Umbilical cord (tissue), 2 donors: ENCODE data around the gene COIL. TPM values are rescaled to one million over a fixed set of nuclear protein-coding genes. Genes with fewer than 3 reads are reported as not detected.
"Not testable (repeated sequence)": the region's sequence is repeated elsewhere in the genome, so short reads cannot be mapped to it uniquely, and the experiment has no call there.

Source experiments
- DNase-seq: peaks from one replicate; pipeline ENCODE4 v3.0.0-alpha.2; 2015; ENCODE audit warnings: low spot score
- total RNA-seq: library from RNA; depleted of rRNA; stranded (reverse); fragments of >200 nt; gene quantifications from one replicate; pipeline ENCODE4 v1.2.3, GENCODE V29; 2014; ENCODE audit warnings: low replicate concordance; ENCODE audit not compliant: insufficient read depth

Gene COIL, protein sequence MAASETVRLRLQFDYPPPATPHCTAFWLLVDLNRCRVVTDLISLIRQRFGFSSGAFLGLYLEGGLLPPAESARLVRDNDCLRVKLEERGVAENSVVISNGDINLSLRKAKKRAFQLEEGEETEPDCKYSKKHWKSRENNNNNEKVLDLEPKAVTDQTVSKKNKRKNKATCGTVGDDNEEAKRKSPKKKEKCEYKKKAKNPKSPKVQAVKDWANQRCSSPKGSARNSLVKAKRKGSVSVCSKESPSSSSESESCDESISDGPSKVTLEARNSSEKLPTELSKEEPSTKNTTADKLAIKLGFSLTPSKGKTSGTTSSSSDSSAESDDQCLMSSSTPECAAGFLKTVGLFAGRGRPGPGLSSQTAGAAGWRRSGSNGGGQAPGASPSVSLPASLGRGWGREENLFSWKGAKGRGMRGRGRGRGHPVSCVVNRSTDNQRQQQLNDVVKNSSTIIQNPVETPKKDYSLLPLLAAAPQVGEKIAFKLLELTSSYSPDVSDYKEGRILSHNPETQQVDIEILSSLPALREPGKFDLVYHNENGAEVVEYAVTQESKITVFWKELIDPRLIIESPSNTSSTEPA
- total RNA-seq: 7.5 TPM

DNA sequence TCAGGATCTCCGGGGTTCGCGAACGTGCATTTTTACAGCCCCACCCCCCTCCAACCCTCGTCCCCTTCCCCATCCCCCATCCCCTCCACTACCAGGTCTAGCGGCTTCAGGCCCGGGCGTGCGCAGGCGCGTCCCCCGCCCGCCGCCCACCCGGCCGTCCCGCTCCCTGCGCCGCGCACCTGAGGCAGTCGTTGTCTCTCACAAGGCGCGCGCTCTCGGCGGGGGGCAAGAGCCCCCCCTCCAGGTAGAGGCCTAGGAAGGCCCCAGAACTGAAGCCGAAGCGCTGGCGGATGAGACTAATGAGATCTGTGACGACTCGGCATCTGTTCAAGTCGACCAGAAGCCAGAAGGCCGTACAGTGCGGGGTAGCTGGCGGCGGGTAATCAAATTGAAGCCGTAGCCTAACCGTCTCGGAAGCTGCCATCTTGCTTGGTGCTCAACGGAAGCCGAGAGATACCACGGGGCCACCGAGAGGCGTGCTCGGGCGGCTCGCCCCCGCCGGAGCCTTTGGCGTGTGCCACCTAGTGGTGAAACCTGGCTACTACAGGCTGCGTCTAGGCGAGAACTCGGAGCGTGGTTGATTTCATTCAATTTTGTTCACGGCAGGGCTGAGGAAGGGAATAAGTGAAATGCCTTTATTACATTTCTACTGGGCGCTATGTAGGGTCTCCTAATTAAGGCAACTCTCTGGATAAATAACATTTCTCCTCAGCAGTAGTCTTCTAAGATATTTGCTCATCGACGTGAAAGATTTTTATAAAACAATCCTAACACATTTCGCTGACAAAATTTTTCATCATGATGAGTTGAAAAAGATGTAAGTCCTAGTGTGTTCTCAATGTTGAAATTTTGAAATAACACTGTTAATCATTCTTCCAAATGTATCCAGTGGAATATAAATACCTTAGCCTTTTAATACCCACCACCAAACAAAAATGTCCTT lies at the start of gene COIL:
TSS of gene COIL (minus strand) at position 455 of the 943 bp plus-strand sequence. CDS start at position 424, 31 bp downstream.
- DNase-seq: peak; percentile 92

DNA sequence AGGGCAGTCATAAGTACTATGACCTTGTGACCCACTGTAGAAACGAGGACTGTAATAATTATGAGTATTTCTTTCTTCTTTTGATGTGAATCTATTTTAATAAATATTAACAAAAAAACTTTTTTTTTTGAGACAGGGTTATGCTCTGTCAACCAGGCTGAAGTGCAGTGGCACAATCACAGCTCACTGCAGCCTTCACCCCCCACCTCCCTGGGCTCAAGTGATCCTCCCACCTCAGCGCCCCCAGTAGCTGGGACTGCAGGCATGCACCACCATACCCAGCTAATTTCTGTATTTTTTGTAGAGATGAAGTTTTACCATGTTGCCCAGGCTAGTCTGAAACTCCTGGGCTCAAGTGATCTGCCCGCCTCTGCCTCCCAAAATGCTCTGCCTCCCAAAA lies 49.6 kb upstream of the COIL start:
- no peak for DNase-seq

DNA sequence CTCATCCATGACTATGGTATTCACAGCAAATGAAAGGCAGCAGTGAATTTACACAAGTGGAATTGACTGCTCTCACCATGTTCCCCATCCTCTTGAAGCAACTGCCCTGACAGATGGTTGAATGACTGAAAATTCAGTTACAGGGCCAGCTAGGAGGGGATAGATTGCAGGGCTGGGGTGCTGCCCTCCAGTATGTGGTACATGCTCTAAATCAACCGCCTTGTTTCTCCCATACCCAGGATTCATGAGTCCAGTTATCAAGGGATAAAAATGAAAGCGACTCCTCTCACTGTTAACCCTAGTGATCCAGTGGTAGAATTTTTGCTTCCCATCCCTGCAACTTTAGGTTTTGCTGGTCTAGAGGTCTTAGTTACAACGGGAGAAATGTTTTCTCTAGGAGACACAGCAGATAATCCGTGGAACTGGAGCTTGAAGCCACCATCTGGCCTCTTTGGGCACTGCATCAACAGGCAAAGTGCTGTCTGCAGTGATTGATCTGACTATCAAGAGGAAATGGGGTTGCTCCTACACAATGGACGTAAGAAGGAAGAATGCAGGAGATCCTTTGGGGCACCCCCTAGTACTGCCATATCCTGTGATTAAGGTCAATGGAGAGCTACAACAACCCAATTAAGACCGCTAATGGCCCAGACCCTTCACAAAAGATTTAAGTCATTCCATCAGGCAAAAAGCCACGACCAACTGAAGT lies 49.0 kb upstream of the COIL start:
- DNase-seq: peak; percentile 38

DNA sequence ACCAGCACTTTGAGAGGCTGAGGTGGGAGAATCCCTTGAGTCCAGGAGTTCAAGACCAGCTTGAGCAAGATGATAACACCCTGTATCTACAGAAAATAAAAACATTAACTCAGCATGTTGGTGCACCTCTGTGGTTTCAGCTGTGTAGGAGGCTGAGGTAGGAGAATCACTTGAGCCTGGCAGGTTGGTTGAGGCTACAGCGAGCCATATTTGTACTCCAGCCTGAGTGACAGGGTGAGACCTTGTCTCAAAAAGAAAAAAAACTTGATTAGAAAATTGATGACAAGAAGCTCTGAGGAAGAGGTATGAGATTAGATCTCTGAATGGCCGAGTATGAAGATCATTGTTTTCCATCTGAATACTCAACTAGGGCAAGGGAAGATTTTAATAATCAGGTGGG lies 48.1 kb upstream of the COIL start:
- DNase-seq: no peak

DNA sequence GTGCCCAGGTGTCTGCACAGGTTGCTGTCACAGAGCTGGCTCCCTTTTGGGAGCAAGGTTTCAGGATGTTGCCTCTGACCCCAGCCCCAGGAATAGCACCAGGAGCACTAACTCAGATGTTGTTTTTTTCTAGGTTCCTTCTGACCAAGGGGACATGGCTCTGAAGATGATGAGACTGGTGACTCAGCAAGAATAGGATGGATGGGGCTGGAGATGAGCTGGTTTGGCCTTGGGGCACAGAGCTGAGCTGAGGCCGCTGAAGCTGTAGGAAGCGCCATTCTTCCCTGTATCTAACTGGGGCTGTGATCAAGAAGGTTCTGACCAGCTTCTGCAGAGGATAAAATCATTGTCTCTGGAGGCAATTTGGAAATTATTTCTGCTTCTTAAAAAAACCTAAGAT lies 45.2 kb upstream of the COIL start:
- no peak for DNase-seq

DNA sequence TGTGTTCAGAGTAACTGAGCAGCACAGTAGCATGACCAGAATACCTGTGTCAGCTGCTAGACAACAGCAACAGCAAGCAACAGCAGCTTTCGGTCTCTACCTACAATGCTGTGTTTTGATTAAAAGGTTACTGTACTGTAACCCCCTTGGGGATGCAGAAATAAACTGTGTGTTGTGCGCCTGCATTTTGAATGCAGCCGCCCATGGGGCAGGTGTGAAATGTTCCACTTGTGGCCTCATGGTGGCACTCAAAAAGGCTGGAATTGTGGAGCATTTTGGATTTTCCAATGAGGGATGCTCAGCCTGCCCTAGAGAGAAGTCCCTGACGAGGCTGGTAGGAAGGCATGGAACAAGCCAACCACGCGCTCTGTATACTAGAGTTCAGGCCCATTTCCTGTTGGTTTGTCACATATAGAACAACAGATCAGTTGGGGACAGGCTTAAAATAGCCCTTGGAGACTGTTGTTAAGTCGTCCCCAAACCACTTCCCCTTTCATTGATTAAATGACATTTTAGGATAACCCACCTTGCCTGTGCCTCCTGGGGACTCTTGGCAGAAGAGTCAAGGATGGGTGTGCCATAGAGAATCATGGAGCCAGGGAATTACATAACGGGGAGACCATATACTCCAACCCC lies 44.2 kb upstream of the COIL start:
- DNase-seq: no peak

DNA sequence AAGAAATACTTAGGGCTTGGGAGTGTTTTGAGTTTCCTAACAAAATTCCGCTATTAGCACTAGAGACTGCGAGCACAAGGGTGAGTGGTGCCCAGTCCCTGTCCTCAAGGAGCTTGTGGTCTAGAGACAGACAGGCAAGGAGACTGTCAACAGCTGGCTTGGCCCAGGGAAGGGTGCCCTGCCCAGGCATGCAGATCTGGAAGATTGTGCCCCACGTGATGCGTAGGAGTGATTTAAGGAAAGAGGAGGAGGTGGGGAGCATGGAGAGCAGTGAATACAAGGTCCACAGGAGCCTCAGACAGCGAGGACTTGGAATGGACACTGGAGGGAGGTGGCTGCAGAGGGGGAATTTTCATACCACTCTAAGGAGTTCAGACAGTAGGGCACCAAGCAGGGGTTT lies 42.1 kb upstream of the COIL start:
- DNase-seq: no peak

DNA sequence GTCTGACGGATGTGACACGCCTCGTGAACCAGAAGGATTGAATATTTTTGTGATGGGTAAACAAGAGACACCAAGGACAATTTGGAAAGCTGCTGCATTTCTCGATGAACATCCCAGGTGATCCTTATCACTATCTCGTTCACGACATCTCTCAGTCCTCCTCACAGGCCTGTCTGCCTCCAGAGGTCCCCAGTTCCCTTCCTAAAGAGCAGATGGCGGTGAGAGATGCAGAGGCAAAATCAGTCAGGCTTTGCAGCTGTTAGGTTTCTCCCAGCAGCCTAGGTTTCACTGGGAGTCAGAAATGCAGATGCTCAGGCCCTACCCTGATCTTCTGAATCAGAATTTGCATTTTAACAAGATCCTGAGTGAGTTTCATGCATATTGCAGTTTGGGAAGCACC lies 40.7 kb upstream of the COIL start:
- no peak for DNase-seq

DNA sequence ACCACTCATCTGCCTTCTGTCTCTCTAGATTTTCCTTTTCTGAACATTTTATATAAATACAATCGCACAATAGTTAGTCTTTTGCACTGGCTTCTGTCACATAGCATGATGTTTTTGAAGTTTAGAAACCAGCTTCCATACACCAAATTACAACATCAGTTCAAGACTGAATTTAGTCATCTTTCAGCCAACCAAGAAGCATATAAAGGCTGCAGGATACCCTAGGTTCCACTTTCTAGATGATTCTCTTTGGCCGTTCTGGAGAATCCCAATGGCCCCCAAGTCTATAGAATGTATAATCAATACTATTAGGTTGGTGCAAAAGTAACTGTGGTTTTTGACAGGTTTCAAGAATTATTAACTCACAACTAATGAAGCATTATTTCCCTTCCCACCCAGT lies 36.5 kb upstream of the COIL start:
- DNase-seq: no peak

DNA sequence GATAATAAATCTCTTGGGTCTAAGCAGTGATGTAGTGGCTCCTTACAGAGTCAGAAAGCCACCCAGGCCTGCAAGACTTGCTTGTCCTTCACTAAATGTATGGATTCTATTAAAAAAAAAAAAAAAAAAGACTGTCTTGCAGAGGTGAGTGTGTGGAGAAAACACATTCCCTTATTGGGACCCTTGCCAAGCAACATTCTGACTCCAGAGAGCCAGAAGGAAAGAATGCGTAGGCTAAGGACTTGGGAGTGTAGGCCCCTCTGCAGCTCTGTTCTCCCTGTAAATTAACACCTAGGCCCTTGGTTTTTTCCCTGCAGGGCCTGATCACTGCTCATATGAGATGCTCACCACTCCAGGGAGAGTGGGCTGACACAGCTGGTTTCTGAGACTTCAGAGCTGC lies 34.9 kb upstream of the COIL start:
- DNase-seq: no peak

DNA sequence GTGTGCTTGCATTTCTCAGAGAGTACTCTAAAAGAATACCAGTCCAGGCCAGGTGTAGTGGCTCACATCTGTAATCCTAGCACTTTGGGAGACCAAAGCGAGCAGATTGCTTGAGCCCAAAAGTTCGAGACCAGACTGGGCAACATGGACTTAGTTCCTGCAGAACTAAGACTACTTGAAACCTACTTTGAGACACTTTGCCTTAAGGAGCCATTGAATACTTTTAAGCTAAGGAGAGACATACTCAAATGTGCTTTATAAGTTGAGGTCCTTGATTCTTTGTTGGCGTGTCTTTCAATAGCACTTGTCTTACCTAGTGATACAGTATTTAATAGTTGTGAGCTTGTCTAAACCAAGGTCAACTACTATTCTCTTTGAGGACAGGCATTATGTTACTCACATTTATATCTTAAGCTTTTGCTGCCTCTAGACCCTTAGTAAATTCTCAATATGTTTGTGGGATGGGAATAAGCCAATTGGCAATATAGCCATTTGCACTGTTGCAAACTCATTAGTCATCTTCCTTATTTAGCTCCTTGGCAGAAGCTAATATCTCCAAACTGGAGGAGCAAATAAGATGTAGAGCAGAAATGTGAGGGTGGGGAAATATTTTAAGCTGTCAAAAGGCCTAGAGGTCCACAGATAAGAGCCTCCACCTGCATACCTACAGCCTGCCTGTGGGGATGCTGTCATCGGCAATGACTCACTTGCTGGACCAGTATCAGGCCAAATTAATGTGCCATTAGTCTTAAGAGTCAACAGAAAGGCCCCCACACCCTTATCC lies 33.4 kb upstream of the COIL start:
- no peak for DNase-seq

DNA sequence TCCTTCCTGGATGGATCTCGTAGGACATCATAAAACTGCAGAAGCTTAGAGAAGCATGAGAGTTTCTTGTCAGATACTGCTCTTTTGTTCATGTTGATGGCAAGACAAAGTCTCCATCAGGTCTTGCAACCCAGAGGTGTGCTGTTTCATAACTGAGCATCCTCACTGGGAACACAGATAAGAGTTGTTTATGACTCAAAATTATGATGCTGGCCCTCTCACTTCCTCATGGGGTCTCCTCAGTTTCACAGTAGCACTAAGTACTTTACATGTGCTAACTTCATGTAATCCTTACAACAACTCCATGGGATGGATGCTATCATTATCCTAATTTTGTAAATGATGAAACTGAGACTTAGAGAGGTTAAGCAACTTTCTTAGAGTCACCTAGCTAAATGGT lies 31.5 kb upstream of the COIL start:
- no peak for DNase-seq

DNA sequence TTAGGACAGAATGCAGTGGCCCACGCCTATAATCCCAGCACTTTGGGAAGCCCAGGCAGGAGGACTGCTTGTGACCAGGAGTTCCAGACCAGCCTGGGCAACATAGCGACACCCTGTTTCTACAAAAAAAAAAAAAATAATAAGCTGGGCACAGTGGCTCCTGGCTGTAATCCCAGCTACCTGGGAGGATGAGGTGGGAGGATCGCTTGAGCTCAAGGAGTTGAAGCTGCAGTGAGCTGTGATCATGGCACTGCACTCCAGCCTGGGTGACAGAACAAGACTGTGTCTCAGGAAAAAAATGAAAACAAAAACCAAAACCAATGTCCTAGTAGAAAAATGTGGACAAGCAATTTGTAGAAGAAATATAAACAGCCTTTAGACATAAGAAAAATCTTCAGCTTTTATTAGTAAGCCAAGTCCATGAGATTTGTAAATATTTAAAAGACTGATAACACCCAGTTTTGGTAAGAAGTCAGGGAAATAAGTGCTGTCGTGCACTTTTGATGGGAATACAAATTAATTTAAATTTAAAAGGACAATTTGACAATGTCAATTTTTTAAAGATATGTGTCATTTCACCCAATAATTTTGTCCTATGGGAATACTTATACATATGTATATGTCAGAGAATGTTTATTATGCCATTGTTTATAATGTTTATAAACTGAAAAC lies 28.2 kb upstream of the COIL start:
- no peak for DNase-seq

DNA sequence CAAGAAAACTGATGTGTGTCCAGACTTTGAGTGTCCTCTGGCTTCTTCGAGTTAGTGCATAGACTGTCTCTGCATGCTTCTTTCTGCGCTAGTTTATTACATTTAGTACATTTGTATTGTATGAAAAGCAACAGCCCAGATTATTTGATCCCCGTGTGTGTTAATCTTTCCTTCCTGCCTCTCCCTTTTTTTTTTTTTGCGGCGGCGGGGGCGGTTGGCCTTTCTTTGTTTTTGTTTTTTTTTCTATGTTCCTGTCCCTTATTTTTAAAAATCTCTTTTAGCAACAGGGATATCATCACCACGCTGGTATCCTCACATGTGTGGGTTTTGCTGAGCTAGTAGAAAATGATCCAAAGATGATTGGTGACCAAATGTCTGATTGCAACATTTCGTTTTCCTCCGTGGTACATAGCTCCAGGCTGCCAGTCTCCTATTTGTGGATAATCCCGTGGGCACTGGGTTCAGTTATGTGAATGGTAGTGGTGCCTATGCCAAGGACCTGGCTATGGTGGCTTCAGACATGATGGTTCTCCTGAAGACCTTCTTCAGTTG lies 26.5 kb upstream of the COIL start:
- DNase-seq: no peak

DNA sequence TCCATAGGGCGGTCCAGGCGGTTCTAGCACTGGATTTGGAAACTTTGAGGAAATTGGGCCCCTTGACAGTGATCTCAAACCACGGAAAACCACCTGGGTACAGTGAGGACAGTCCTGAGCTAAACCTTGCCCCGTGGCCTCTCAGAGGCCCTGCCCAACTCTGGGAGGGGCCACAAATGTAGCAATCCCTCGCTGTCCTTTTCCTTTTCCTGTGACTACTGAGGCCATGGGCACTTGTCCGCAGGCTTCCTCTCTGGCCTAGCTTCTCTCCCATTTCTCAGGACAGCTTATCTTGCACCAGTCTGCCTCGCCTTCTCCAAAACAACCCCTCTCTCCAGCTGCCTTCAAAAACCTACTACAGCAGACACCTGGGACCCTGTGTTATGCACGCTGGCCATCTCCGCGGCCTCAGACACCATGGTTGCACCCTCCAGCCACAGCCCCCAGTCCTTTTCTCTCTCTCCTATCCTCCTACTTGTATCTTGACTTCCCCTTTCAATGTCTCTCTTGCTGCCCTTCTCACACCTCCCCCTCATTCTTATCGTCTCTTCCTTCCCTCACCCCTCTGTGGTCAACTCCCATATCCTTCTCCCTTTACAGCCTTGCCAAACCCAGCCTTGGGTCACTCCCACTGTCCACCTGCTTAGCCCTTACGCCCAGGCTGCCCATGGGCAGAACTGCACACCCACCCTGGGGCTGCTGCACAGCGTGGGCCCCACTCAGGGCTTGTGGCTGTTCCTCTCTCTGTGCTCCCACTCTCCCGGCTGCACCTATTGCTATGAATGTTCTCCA lies 24.7 kb upstream of the COIL start:
- no peak for DNase-seq

DNA sequence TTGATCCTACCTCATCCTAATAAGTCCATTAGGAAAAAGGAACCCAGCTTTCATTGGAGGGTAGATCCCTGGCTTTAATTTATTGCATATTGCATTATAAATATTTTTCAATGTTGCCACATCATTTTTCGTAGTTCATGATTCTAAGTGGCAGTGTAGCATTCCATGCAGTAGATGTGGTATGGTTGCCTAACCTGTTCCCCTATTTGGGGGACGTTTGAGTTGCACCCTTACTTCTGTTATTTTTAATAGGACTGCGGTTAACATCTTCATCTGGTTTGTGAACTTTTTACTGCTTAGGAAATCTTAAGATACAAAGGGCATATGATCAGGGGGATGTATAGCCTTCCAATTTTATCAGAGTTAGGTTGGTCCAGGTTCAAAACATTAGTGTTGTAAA lies 22.5 kb upstream of the COIL start:
- no peak for DNase-seq

DNA sequence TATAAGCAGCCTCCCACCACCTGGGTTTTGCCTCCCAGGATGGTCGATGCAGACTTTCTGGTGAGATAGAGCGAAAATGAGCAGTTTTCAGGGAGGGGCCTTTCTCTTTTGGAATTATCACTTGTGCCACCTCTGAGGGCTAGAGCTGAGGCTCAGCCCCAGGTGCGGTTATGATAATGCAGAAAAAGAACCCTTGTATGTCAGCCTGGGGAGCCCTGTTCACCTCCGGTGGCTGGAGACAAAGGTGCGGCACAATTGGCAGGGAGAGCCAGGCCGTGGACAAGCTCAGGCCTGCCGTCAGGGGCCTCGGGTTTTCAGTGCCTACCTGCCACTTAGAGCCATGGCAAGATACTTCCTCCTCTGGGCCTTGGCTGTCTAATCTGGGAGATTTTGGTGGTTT lies 21.5 kb upstream of the COIL start:
- DNase-seq: no peak

DNA sequence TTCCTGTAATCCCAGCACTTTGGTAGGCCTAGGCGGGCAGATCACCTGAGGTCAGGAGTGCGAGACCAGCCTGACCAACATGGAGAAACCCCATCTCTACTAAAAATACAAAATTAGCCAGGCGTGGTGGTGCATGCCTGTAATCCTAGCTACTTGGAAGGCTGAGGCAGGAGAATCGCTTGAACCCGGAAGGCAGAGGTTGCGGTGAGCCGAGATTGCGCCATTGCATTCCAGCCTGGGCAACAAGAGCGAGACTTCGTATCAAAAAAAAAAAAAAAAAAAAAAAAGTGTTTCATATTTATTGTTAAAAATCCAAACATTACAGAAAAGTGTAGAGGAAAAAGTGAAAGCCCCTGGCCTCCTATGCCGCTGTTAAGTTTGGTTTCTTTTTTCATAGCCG lies 19.7 kb upstream of the COIL start:
- not testable (repeated sequence) for DNase-seq

DNA sequence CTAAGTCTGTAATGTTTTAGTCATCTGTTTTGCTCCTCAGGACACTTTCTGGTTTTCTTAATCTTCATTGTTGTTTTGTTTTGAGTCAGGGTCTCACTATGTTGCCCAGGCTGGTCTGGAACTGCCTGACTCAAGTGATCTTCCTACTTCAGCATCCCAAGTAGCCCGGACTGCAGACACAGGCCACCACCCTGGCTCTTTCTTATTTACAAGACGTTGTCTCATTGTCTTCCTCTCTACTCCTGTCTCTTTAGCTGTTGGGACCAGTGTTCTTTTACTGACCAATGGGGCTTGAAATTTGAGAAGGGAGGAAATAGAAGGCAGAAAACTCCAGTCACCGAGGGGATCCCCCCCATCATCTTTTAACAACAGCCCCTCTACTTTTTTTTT lies 18.2 kb upstream of the COIL start:
- DNase-seq: no peak
